Glutamatergic neuron (in vitro differentiated cells): Measurements from ENCODE around the gene CPVL. TPM values are rescaled to one million over a fixed set of nuclear protein-coding genes. Genes with fewer than 3 reads are reported as not detected.

ENCODE experiments used
- DNase-seq: peaks from one replicate; pipeline ENCODE4 v3.0.0; 2022
- H3K27ac Mint-ChIP-seq: one replicate; pipeline ENCODE4 v1.8.0; 2020; ENCODE audit warnings: mild to moderate bottlenecking, mixed read lengths, inconsistent platforms; ENCODE audit not compliant: unreplicated experiment
- H3K27me3 Mint-ChIP-seq: one replicate; pipeline ENCODE4 v1.8.0; 2020; ENCODE audit warnings: mild to moderate bottlenecking, moderate library complexity, mixed read lengths, inconsistent platforms; ENCODE audit not compliant: unreplicated experiment
- H3K36me3 Mint-ChIP-seq: one replicate; pipeline ENCODE4 v1.8.0; 2020; ENCODE audit warnings: mild to moderate bottlenecking, mixed read lengths, inconsistent platforms; ENCODE audit not compliant: unreplicated experiment
- H3K4me1 Mint-ChIP-seq: one replicate; pipeline ENCODE4 v1.8.0; 2020; ENCODE audit warnings: mild to moderate bottlenecking, low read depth, mixed read lengths, inconsistent platforms; ENCODE audit not compliant: unreplicated experiment
- H3K4me3 Mint-ChIP-seq: one replicate; pipeline ENCODE4 v1.8.0; 2020; ENCODE audit warnings: mild to moderate bottlenecking, mixed read lengths, inconsistent platforms; ENCODE audit not compliant: unreplicated experiment
- H3K9me3 Mint-ChIP-seq: one replicate; pipeline ENCODE4 v1.8.0; 2020; ENCODE audit warnings: mild to moderate bottlenecking, moderate library complexity, mixed read lengths, inconsistent platforms; ENCODE audit not compliant: unreplicated experiment
- CTCF ChIP-seq: fragments of 200-600 bp; sonication (generic); IDR thresholded peaks from one replicate; pipeline ENCODE4 v1.5.0; 2021; ENCODE audit not compliant: partially characterized antibody, unreplicated experiment
- total RNA-seq: library from RNA; stranded (reverse); fragmentation: NEBNext Ultra II Directional; extraction: Animal tissue kit (Norgen Biotek cat#: 25700); gene quantifications from one replicate; pipeline ENCODE4 v1.2.1, GENCODE V29; 2021; ENCODE audit not compliant: unreplicated experiment

Gene CPVL
- total RNA-seq, 1 donor from 2014 or later: 20.3 TPM

- Mint-ChIP-seq H3K36me3 (no peaks in the 10 kb centered on the region), H3K27ac (no peak overlapping the region), H3K9me3 (no peaks in the 10 kb centered on the region), H3K4me1 (no peaks in the 10 kb centered on the region), H3K27me3 (no peaks in the 10 kb centered on the region), H3K4me3 (no peak overlapping the region)
- no peak for TF ChIP-seq CTCF
- no peak for DNase-seq
Observed at GRCh38 chr7:29014725-29015124, 131.6 kb downstream of the CPVL start.

- Mint-ChIP-seq H3K27ac (no peak overlapping the region), H3K9me3 (no peaks in the 10 kb centered on the region), H3K27me3 (no peaks in the 10 kb centered on the region), H3K4me3 (no peak overlapping the region), H3K4me1 (no peaks in the 10 kb centered on the region), H3K36me3 (no peaks in the 10 kb centered on the region)
- no peak for TF ChIP-seq CTCF
- DNase-seq: no peak
Observed at GRCh38 chr7:29013931-29014330, 132.4 kb downstream of the CPVL start.

GRCh38 chr7:29013082-29013695 lies 133.1 kb downstream of the CPVL start:
- Mint-ChIP-seq H3K4me3 (no peak overlapping the region), H3K9me3 (no peaks in the 10 kb centered on the region)

GRCh38 chr7:29009947-29010346 lies 136.4 kb downstream of the CPVL start:
- Mint-ChIP-seq H3K4me1 (no peaks in the 10 kb centered on the region), H3K27ac (no peak overlapping the region), H3K9me3 (no peaks in the 10 kb centered on the region), H3K36me3 (no peaks in the 10 kb centered on the region), H3K27me3 (no peaks in the 10 kb centered on the region), H3K4me3 (no peak overlapping the region)
- no peak for TF ChIP-seq CTCF
- DNase-seq: no peak

More at GRCh38 chr7:29013082-29013695, 133.1 kb downstream of the CPVL start:
- Mint-ChIP-seq H3K4me1 (no peaks in the 10 kb centered on the region), H3K27ac (no peak overlapping the region), H3K36me3 (no peaks in the 10 kb centered on the region), H3K27me3 (no peaks in the 10 kb centered on the region)
- DNase-seq: no peak
- no peak for TF ChIP-seq CTCF

GRCh38 chr7:29008590-29008989 lies 137.7 kb downstream of the CPVL start:
- Mint-ChIP-seq H3K4me1 (no peaks in the 10 kb centered on the region), H3K27me3 (no peaks in the 10 kb centered on the region), H3K36me3 (peaks cover under 1% of the 10 kb centered on the region), H3K4me3 (no peak overlapping the region), H3K27ac (no peak overlapping the region), H3K9me3 (no peaks in the 10 kb centered on the region)
- TF ChIP-seq CTCF: no peak
- DNase-seq: no peak
